SK-N-SH (cell line): ENCODE results near the gene FIZ1. TPM values are rescaled to one million over a fixed set of nuclear protein-coding genes. Genes with fewer than 3 reads are reported as not detected.

Experiments used
- CTCF ChIA-PET: fragments of 300-600, 350-600 bp; formaldehyde crosslinking; extraction: SDS; loops from one replicate; lab custom pipeline; 2021; lab: Yijun Ruan, JAX
- POLR2A ChIA-PET: fragments of 350-600 bp; sonication (Branson Sonifier 250); formaldehyde crosslinking; extraction: SDS; loops from one replicate; lab custom pipeline; 2020; ENCODE audit warnings: antibody characterized with exemption, inconsistent platforms; lab: Yijun Ruan, JAX
- DNase-seq: peaks from one replicate; pipeline ENCODE4 v3.0.0; 2012
- H2AFZ ChIP-seq: fragments of 200-600 bp; sonication (generic); 2 replicates; pipeline ENCODE4 v1.8.1; 2016; ENCODE audit warnings: antibody characterized with exemption, mild to moderate bottlenecking, low read depth
- H3F3A ChIP-seq: fragments of 200-600 bp; sonication (generic); replicated peaks from 2 replicates; pipeline ENCODE3; 2016; ENCODE audit warnings: antibody characterized with exemption, mild to moderate bottlenecking; ENCODE audit not compliant: insufficient read depth
- H3K27ac ChIP-seq, 2 experiments: fragments of 200-500 bp in 1 of 2; fragments of 200-600 bp in 1 of 2; sonication (Bioruptor generic) in 1 of 2; sonication (generic), shearing (Covaris generic) in 1 of 2; 2 replicates each; pipeline versions ENCODE4 v1.5.1 to v1.6.1; 2014 to 2016; ENCODE audit warnings: low read depth in 2 of 2, inconsistent platforms in 1 of 2, low read length in 1 of 2, mild to moderate bottlenecking in 1 of 2, mixed read lengths in 1 of 2
- H3K27me3 ChIP-seq: fragments of 200-600 bp; sonication (generic), shearing (Covaris generic); 2 replicates; pipeline ENCODE4 v1.6.1; 2016; ENCODE audit warnings: mixed run types; ENCODE audit not compliant: insufficient read depth
- H3K36me3 ChIP-seq, 2 experiments: fragments of 200-500 bp in 1 of 2; fragments of 200-600 bp in 1 of 2; sonication (Bioruptor generic) in 1 of 2; sonication (generic) in 1 of 2; replicated peaks in 1 of 2; 2 replicates each; pipeline versions ENCODE3 to v1.5.1; 2014 to 2016; ENCODE audit warnings: low read length in 1 of 2, mild to moderate bottlenecking in 1 of 2; ENCODE audit not compliant: insufficient read depth in 2 of 2, control insufficient read depth in 1 of 2
- H3K4me1 ChIP-seq, 2 experiments: fragments of 200-500 bp in 1 of 2; fragments of 200-600 bp in 1 of 2; sonication (Bioruptor generic) in 1 of 2; sonication (generic), shearing (Covaris generic) in 1 of 2; 2 replicates each; pipeline versions ENCODE4 v1.5.1 to v1.6.1; 2014 to 2016; ENCODE audit warnings: low read depth in 1 of 2, low read length in 1 of 2, mixed run types in 1 of 2; ENCODE audit not compliant: insufficient read depth in 2 of 2, control insufficient read depth in 1 of 2
- H3K4me2 ChIP-seq: fragments of 200-600 bp; sonication (generic), shearing (Covaris generic); 2 replicates; pipeline ENCODE4 v1.6.1; 2017; ENCODE audit warnings: mixed run types
- H3K4me3 ChIP-seq, 2 experiments: fragments of 200-500 bp in 1 of 2; fragments of 200-600 bp in 1 of 2; sonication (Bioruptor generic) in 1 of 2; sonication (generic), shearing (Covaris generic) in 1 of 2; 2 replicates each; pipeline versions ENCODE4 v1.5.1 to v1.8.1; 2014 to 2016; ENCODE audit warnings: low read depth in 2 of 2, inconsistent platforms in 1 of 2, low read length in 1 of 2, mild to moderate bottlenecking in 1 of 2, mixed read lengths in 1 of 2, moderate library complexity in 1 of 2
- H3K79me2 ChIP-seq: fragments of 200-600 bp; sonication (generic); 2 replicates; pipeline ENCODE4 v1.8.1; 2017; ENCODE audit warnings: mild to moderate bottlenecking; ENCODE audit not compliant: insufficient read depth
- H3K9ac ChIP-seq: fragments of 200-600 bp; sonication (generic); 2 replicates; pipeline ENCODE4 v1.6.1; 2017; ENCODE audit warnings: mixed run types
- H3K9me2 ChIP-seq: fragments of 200-600 bp; sonication (generic); 2 replicates; pipeline ENCODE4 v1.6.1; 2017; ENCODE audit warnings: mixed run types
- H3K9me3 ChIP-seq: fragments of 200-600 bp; sonication (generic); 2 replicates; pipeline ENCODE4 v1.6.1; 2017; ENCODE audit warnings: mixed run types, mild to moderate bottlenecking, moderate library complexity
- H4K20me1 ChIP-seq: fragments of 200-600 bp; sonication (generic); 2 replicates; pipeline ENCODE4 v1.6.1; 2017; ENCODE audit warnings: mild to moderate bottlenecking, mixed run types; ENCODE audit not compliant: insufficient read depth
- EP300 ChIP-seq, 2 experiments: IDR thresholded peaks; 2 replicates each; pipeline versions ENCODE4 v1.4.0 to v1.6.1; 2012; ENCODE audit warnings: borderline replicate concordance in 1 of 2, low read depth in 1 of 2, low read length in 1 of 2
- FOXM1 ChIP-seq: IDR thresholded peaks from 2 replicates; pipeline ENCODE4 v1.4.0; 2012; ENCODE audit warnings: low read depth, mild to moderate bottlenecking
- GABPA ChIP-seq: IDR thresholded peaks from 2 replicates; pipeline ENCODE4 v1.4.0; 2012; ENCODE audit warnings: low read depth, mild to moderate bottlenecking
- MEF2A ChIP-seq: IDR thresholded peaks from 2 replicates; pipeline ENCODE4 v1.4.0; 2012; ENCODE audit warnings: low read depth, borderline replicate concordance
- MXI1 ChIP-seq: IDR thresholded peaks from 2 replicates; pipeline ENCODE4 v1.6.1; 2012; ENCODE audit warnings: mild to moderate bottlenecking, low read depth, low read length, improper control_type of control experiment
- NFIC ChIP-seq: IDR thresholded peaks from 2 replicates; pipeline ENCODE4 v1.4.0; 2012; ENCODE audit warnings: borderline replicate concordance
- POLR2AphosphoS5 ChIP-seq: IDR thresholded peaks from 2 replicates; pipeline ENCODE4 v1.6.1; 2012; ENCODE audit warnings: low read depth, low read length
- RFX5 ChIP-seq: IDR thresholded peaks from 2 replicates; pipeline ENCODE4 v1.6.1; 2012; ENCODE audit warnings: mild to moderate bottlenecking, improper control_type of control experiment, low read length
- YY1 ChIP-seq: IDR thresholded peaks from 2 replicates; pipeline ENCODE4 v1.4.0; 2012; ENCODE audit warnings: low read depth, mild to moderate bottlenecking
- WGBS: methylation state at CpG from one replicate; pipeline ENCODE4 v1.1.6; 2017; ENCODE audit warnings: low lambda C conversion rate; 5-methylcytosine and 5-hydroxymethylcytosine counted together
- polyA plus RNA-seq, 3 experiments: library from polyadenylated mRNA; depleted of rRNA; stranded (reverse); fragments of >200 nt; gene quantifications; 2 replicates each; pipeline ENCODE4 v1.2.3, GENCODE V29; 2012
- TF ChIP-seq, protein P1 (sequence below): IDR thresholded peaks from 2 replicates; pipeline ENCODE4; 2012
- TF ChIP-seq, protein P2 (sequence below): fragments of 150-350 bp; IDR thresholded peaks from 2 replicates; pipeline ENCODE4 v1.6.1; 2016; ENCODE audit warnings: mild to moderate bottlenecking, low read depth, low read length
- TF ChIP-seq, protein P3 (sequence below): IDR thresholded peaks from 2 replicates; pipeline ENCODE4 v1.4.0; 2012; ENCODE audit warnings: low read depth, borderline replicate concordance
- TF ChIP-seq, protein P4 (sequence below): IDR thresholded peaks from 2 replicates; pipeline ENCODE4 v1.6.1; 2012; ENCODE audit warnings: mild to moderate bottlenecking, low read depth, low read length, moderate library complexity

FIZ1 gene
- polyA plus RNA-seq, 1 of the 3 experiments (the other 2 are of a cell fraction) = 5.7 TPM

DNA sequence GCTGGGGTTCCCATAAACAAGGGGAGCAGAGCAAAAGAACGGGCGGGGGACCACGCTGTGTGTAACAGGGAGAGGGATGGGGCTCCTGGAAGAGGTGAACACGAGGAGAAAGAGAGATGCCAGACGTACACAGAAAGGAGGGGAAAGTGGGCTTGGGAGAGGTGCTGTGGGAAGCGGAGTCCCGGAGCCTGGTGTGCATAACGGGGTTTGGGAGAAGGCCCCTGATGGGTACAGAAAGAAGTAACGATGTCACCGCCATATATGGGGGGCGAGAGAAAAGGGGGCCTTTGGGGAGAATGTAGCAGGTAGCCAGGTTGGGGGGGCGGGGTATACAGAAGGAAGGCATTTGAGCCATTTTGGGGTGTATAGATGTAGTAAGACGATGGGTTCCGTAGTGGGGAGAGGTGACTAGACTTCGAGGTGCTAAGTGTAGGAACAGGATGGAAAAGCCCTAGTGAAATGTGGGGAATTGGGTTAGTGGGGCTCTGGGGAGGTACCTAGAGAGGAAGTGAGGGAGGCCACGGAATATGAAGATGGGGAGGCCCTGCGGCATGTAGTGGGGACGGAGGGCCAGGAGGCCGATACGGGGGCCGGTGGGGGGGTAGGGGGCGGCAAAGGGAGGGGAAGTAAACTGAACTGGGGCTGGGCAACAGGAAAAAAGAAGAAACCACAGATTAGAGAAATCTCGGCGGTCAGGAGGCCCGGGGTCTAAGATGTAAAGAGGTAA, 42.3 kb upstream of the FIZ1 start:
- no peak overlapping the region for H2AFZ ChIP-seq
- no peak for TF ChIP-seq NFIC
- 0 out of 2 replicates have a peak, but pooled peaks have one; percentile 12 for TF ChIP-seq POLR2AphosphoS5
- peak; percentile 30; the same call in 1 of the 2 replicates for TF ChIP-seq MXI1
- TF ChIP-seq GABPA = no peak
- TF ChIP-seq, protein P1, sequence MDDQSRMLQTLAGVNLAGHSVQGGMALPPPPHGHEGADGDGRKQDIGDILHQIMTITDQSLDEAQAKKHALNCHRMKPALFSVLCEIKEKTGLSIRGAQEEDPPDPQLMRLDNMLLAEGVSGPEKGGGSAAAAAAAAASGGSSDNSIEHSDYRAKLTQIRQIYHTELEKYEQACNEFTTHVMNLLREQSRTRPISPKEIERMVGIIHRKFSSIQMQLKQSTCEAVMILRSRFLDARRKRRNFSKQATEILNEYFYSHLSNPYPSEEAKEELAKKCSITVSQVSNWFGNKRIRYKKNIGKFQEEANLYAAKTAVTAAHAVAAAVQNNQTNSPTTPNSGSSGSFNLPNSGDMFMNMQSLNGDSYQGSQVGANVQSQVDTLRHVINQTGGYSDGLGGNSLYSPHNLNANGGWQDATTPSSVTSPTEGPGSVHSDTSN = peak; percentile 14
- TF ChIP-seq, protein P2, sequence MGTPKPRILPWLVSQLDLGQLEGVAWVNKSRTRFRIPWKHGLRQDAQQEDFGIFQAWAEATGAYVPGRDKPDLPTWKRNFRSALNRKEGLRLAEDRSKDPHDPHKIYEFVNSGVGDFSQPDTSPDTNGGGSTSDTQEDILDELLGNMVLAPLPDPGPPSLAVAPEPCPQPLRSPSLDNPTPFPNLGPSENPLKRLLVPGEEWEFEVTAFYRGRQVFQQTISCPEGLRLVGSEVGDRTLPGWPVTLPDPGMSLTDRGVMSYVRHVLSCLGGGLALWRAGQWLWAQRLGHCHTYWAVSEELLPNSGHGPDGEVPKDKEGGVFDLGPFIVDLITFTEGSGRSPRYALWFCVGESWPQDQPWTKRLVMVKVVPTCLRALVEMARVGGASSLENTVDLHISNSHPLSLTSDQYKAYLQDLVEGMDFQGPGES = no peak

DNA sequence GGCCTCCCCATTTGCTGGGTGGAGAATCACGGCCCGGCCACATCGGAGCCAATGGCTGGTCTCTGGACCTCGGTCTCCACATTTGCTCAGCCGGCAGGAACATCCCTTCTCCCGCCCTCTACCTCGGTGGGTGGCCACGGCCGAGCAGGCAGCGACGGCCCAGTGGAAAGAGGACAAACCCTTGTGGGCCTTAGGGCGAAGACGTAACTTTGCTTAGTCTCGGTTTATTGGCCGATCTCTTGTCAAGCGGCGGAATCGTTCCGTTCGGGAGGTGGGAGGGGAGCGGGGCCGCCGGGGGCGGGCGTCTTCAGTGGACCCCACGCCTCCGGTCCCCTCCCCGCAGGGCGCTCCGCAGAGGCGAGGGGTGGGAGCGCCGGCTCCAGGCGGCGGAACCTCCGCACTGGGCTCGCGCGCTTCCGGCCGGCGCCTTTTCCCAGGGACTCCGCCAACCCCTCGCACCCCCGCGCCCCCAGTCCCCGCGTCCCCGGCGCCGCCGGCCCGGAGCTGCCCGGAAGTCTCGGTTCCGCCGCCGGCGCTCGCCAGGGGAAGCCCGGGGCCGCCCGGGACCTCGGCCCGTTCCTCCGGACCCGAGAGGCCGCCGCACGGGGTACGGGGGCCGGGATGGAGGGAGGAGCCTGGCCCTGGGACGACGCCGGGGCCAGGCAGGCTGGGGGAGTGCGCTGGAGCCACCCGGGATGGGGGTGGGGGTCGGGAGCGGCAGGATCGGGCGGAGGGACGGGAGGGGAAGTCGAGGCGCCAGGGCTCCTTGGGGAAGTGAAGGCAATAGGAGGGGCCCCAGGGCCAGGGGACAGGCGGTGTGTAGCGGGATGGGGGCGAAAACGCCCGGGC, 41.5 kb upstream of the FIZ1 start, which contains the start of gene ZNF580:
ZNF580 (plus strand) TSS at position 426 of the 849 bp plus-strand sequence. CDS start 1,507 bp downstream, outside the sequence.
- CTCF ChIA-PET = interaction anchor here (1.0 to 5.0 kb wide), 7 partner anchors 8 to 54 kb away, joined by 3 to 28 read pairs (median 8); no protein-coding TSS in a partner anchor
- WGBS = 4% methylated on average over 31 of the region's 89 CpGs
- peak within 1 kb of the TSS; percentile 53 to 81 for H3K4me3 ChIP-seq
- H3K4me2 ChIP-seq = peak within 1 kb of the TSS; percentile 95
- no peaks in the 10 kb centered on the region for H3K9me2 ChIP-seq
- POLR2A ChIA-PET = interaction anchor here (0.9 to 1.0 kb wide), 2 partner anchors 41 to 153 kb away, joined by 4 read pairs; partner anchors contain the start of gene ZNF524
- H2AFZ ChIP-seq = peak within 1 kb of the TSS; percentile 49; the same call in 1 of the 2 replicates
- H3K4me1 ChIP-seq = peaks cover 15 to 47% of the 10 kb centered on the region in 2 experiments; a peak in 1 of 4 replicates
- H3K27me3 ChIP-seq = no peaks in the 10 kb centered on the region
- H3F3A ChIP-seq = peaks cover 29% of the 10 kb centered on the region
- peak; percentile 90 for DNase-seq
- no peaks in the 10 kb centered on the region for H4K20me1 ChIP-seq
- peaks cover 95% of the 10 kb centered on the region for H3K79me2 ChIP-seq
- H3K9ac ChIP-seq = peak within 1 kb of the TSS; percentile 86
- no peaks in the 10 kb centered on the region for H3K9me3 ChIP-seq
- peaks cover 10 to 13% of the 10 kb centered on the region in 2 experiments for H3K36me3 ChIP-seq
- peak within 1 kb of the TSS; percentile 85 to 88 for H3K27ac ChIP-seq
- TF ChIP-seq, protein P3, sequence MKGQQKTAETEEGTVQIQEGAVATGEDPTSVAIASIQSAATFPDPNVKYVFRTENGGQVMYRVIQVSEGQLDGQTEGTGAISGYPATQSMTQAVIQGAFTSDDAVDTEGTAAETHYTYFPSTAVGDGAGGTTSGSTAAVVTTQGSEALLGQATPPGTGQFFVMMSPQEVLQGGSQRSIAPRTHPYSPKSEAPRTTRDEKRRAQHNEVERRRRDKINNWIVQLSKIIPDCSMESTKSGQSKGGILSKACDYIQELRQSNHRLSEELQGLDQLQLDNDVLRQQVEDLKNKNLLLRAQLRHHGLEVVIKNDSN = no peak
- TF ChIP-seq MEF2A (no peak), FOXM1 (no peak), RFX5 (0 out of 2 replicates have a peak, but pooled peaks have one; percentile 14), GABPA (peak; percentile 62), YY1 (peak; percentile 51; the same call in 1 of the 2 replicates), EP300 (IDR thresholded peaks at IDR 0.05; ENCODE audit: borderline replicate concordance in 1 of 2, low read depth in 1 of 2, low read length in 1 of 2) (peak in 1 of 2 experiments; percentile 28; a peak in 1 of 4 replicates)
- TF ChIP-seq, protein P4, sequence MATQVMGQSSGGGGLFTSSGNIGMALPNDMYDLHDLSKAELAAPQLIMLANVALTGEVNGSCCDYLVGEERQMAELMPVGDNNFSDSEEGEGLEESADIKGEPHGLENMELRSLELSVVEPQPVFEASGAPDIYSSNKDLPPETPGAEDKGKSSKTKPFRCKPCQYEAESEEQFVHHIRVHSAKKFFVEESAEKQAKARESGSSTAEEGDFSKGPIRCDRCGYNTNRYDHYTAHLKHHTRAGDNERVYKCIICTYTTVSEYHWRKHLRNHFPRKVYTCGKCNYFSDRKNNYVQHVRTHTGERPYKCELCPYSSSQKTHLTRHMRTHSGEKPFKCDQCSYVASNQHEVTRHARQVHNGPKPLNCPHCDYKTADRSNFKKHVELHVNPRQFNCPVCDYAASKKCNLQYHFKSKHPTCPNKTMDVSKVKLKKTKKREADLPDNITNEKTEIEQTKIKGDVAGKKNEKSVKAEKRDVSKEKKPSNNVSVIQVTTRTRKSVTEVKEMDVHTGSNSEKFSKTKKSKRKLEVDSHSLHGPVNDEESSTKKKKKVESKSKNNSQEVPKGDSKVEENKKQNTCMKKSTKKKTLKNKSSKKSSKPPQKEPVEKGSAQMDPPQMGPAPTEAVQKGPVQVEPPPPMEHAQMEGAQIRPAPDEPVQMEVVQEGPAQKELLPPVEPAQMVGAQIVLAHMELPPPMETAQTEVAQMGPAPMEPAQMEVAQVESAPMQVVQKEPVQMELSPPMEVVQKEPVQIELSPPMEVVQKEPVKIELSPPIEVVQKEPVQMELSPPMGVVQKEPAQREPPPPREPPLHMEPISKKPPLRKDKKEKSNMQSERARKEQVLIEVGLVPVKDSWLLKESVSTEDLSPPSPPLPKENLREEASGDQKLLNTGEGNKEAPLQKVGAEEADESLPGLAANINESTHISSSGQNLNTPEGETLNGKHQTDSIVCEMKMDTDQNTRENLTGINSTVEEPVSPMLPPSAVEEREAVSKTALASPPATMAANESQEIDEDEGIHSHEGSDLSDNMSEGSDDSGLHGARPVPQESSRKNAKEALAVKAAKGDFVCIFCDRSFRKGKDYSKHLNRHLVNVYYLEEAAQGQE = 0 out of 2 replicates have a peak, but pooled peaks have one; percentile 7
- TF ChIP-seq, protein P1 = peak; percentile 14

More for the DNA sequence above, 42.3 kb upstream of the FIZ1 start:
- peaks cover 95% of the 10 kb centered on the region for H3K79me2 ChIP-seq
- H3K27ac ChIP-seq = peak overlapping the region; percentile 85 to 88
- no peaks in the 10 kb centered on the region for H4K20me1 ChIP-seq
- peak overlapping the region; percentile 86 for H3K9ac ChIP-seq
- POLR2A ChIA-PET = no interaction called here
- H3K9me2 ChIP-seq = no peaks in the 10 kb centered on the region
- CTCF ChIA-PET = interaction anchor here (1.8 to 3.9 kb wide), 4 partner anchors 10 to 21 kb away, joined by 4 to 22 read pairs (median 8); partner anchors contain the start of gene U2AF2
- peaks cover 15 to 39% of the 10 kb centered on the region in 2 experiments; a peak in 1 of 4 replicates for H3K4me1 ChIP-seq
- peaks cover 33% of the 10 kb centered on the region for H3F3A ChIP-seq
- H3K36me3 ChIP-seq = peaks cover 10 to 13% of the 10 kb centered on the region in 2 experiments
- H3K9me3 ChIP-seq = no peaks in the 10 kb centered on the region
- peak overlapping the region; percentile 53 to 81 for H3K4me3 ChIP-seq
- no peaks in the 10 kb centered on the region for H3K27me3 ChIP-seq
- WGBS = 4% methylated on average over 25 of the region's 25 CpGs
- H3K4me2 ChIP-seq = peak overlapping the region; percentile 95
- peak; percentile 45 for DNase-seq
